Neural progenitor cell (in vitro differentiated cells): ENCODE measurements around the gene NEDD4L. TPM values are rescaled to one million over a fixed set of nuclear protein-coding genes. Genes with fewer than 3 reads are reported as not detected.

Source experiments
- DNase-seq: peaks from one replicate; pipeline ENCODE4 v3.0.0-alpha.2; 2016; ENCODE audit warnings: low spot score
- H2AFZ ChIP-seq: fragments of 200-600 bp; sonication (generic); replicated peaks from 2 replicates; pipeline ENCODE4 v1.6.1; 2016; ENCODE audit warnings: antibody characterized with exemption
- H3F3A ChIP-seq: fragments of 200-600 bp; sonication (generic); 2 replicates; pipeline ENCODE4 v1.6.1; 2016; ENCODE audit warnings: antibody characterized with exemption, low read depth
- H3K27ac ChIP-seq: fragments of 200-600 bp; sonication (generic); 2 replicates; pipeline ENCODE4 v1.5.1; 2016; ENCODE audit warnings: mild to moderate bottlenecking
- H3K27me3 ChIP-seq: fragments of 200-600 bp; sonication (generic); 2 replicates; pipeline ENCODE4 v1.6.1; 2016; ENCODE audit warnings: mild to moderate bottlenecking, moderate library complexity
- H3K36me3 ChIP-seq: fragments of 200-600 bp; sonication (generic); 2 replicates; pipeline ENCODE4 v1.5.1; 2016
- H3K4me1 ChIP-seq: fragments of 200-600 bp; sonication (generic); 2 replicates; pipeline ENCODE4 v1.6.1; 2016; ENCODE audit warnings: mixed run types
- H3K4me2 ChIP-seq: fragments of 200-600 bp; sonication (generic); 2 replicates; pipeline ENCODE4 v1.6.1; 2016
- H3K4me3 ChIP-seq: fragments of 200-600 bp; sonication (generic); 2 replicates; pipeline ENCODE4 v1.5.1; 2016
- H3K79me2 ChIP-seq: fragments of 200-600 bp; sonication (generic); 2 replicates; pipeline ENCODE4 v1.6.1; 2016; ENCODE audit warnings: low read depth
- H3K9ac ChIP-seq: fragments of 200-600 bp; sonication (generic); 2 replicates; pipeline ENCODE4 v1.6.1; 2016
- H3K9me3 ChIP-seq: fragments of 200-600 bp; sonication (generic); 2 replicates; pipeline ENCODE4 v1.5.1; 2016; ENCODE audit warnings: low read depth
- H4K20me1 ChIP-seq: fragments of 200-600 bp; sonication (generic); 2 replicates; pipeline ENCODE4 v1.6.1; 2016; ENCODE audit warnings: low read depth
- H3K27ac Mint-ChIP-seq: 3 replicates; pipeline ENCODE4 v1.8.0; 2021; ENCODE audit warnings: mixed read lengths
- H3K27me3 Mint-ChIP-seq: 2 replicates; pipeline ENCODE4 v1.8.0; 2022; ENCODE audit warnings: low read depth, mild to moderate bottlenecking, inconsistent platforms, moderate library complexity, mixed read lengths; ENCODE audit not compliant: insufficient read depth
- H3K36me3 Mint-ChIP-seq: 3 replicates; pipeline ENCODE4 v1.8.0; 2021; ENCODE audit warnings: mixed read lengths
- H3K4me1 Mint-ChIP-seq: 3 replicates; pipeline ENCODE4 v1.8.0; 2021; ENCODE audit warnings: mixed read lengths
- H3K4me3 Mint-ChIP-seq: 3 replicates; pipeline ENCODE4 v1.8.0; 2021; ENCODE audit warnings: mild to moderate bottlenecking, moderate library complexity, mixed read lengths
- H3K9me3 Mint-ChIP-seq: 3 replicates; pipeline ENCODE4 v1.8.0; 2020; ENCODE audit warnings: mixed read lengths
- EZH2 ChIP-seq: fragments of 200-600 bp; sonication (generic); IDR thresholded peaks from 2 replicates; pipeline ENCODE4 v1.6.1; 2017; ENCODE audit warnings: antibody characterized with exemption, mild to moderate bottlenecking, moderate library complexity
- EZH2phosphoT487 ChIP-seq: fragments of 200-600 bp; sonication (generic); IDR thresholded peaks from 2 replicates; pipeline ENCODE4 v1.6.1; 2017; ENCODE audit warnings: antibody characterized with exemption
- total RNA-seq: library from RNA; depleted of rRNA; stranded (reverse); fragments of >200 nt; gene quantifications from 2 replicates; pipeline ENCODE4 v1.2.3, GENCODE V29; 2015; ENCODE audit warnings: low replicate concordance
- TF ChIP-seq, protein P1 (sequence below): fragments of 200-600 bp; sonication (generic); IDR thresholded peaks from 2 replicates; pipeline ENCODE4 v1.5.1; 2017; ENCODE audit warnings: antibody characterized with exemption, mild to moderate bottlenecking

The NEDD4L gene
- total RNA-seq, 1 donor from 2014 or later: 55.5 TPM

DNA sequence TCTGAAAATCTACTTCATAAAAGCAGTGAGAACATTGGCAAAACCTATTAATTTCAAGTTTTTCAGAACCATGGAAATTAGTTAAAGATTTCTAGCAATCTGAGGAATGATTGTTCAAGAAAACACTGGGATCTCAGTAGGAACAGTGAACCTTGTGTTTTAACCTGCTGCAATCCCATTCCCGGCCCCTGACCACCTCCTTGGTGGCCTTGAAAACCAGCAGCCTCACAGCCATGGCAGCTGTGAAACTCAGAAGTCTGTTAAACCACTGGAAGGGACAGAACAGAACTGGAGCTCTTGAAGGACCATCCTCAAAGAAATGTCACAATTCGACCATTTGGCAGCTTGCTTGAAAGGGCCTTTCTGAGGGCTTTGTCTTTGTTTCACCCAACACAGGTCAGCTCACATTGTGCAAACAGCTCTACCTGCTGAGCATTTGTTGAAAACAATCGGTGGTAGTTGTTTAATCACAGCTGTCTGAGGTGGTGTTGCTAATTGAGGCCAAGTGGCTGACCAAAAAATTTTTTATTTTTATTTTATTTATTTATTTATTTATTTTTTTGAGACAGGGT, 25.8 kb downstream of the NEDD4L start:
- Mint-ChIP-seq H3K36me3 (peaks cover 17% of the 10 kb centered on the region), H3K27me3 (peaks cover 6% of the 10 kb centered on the region), H3K4me3 (no peak overlapping the region), H3K27ac (no peak overlapping the region), H3K9me3 (peaks cover 24% of the 10 kb centered on the region), H3K4me1 (peaks cover 8% of the 10 kb centered on the region)
- Histone ChIP-seq H2AFZ (no peak overlapping the region), H3K4me2 (peak overlapping the region; percentile 52), H4K20me1 (peaks cover 32% of the 10 kb centered on the region), H3K36me3 (no peaks in the 10 kb centered on the region), H3K27me3 (peaks cover 5% of the 10 kb centered on the region), H3K4me3 (no peak overlapping the region), H3K27ac (no peak overlapping the region), H3K9ac (no peak overlapping the region), H3F3A (peaks cover 7% of the 10 kb centered on the region), H3K79me2 (peaks cover 26% of the 10 kb centered on the region), H3K9me3 (no peaks in the 10 kb centered on the region), H3K4me1 (peaks cover 10% of the 10 kb centered on the region)
- TF ChIP-seq EZH2 (no peak), EZH2phosphoT487 (no peak)
- TF ChIP-seq, protein P1, sequence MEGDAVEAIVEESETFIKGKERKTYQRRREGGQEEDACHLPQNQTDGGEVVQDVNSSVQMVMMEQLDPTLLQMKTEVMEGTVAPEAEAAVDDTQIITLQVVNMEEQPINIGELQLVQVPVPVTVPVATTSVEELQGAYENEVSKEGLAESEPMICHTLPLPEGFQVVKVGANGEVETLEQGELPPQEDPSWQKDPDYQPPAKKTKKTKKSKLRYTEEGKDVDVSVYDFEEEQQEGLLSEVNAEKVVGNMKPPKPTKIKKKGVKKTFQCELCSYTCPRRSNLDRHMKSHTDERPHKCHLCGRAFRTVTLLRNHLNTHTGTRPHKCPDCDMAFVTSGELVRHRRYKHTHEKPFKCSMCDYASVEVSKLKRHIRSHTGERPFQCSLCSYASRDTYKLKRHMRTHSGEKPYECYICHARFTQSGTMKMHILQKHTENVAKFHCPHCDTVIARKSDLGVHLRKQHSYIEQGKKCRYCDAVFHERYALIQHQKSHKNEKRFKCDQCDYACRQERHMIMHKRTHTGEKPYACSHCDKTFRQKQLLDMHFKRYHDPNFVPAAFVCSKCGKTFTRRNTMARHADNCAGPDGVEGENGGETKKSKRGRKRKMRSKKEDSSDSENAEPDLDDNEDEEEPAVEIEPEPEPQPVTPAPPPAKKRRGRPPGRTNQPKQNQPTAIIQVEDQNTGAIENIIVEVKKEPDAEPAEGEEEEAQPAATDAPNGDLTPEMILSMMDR: no peak
- peak; percentile 61 for DNase-seq

DNA sequence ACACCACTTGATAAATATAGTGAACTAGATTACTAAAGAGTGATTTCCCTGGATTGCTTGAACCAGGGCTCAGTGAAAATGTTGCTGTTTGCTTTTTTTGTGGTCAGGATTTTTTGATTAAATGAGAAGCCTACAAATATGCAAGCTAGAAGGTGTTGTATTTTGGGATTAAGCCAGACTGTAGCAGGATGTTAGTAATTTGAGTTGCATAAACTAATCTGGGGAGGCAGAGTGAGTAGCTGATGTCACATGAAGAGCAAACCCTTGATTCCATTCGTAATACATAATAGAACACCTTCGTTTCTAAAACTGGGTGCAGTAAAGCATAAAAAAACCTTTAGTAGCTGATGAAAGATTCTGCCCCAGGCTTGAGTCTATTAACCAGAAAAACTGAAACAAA, 32.0 kb downstream of the NEDD4L start:
- Histone ChIP-seq H3K27me3 (peaks cover under 1% of the 10 kb centered on the region), H3K4me1 (no peaks in the 10 kb centered on the region), H3K27ac (no peak overlapping the region), H4K20me1 (peaks cover 33% of the 10 kb centered on the region), H3F3A (no peaks in the 10 kb centered on the region), H3K36me3 (no peaks in the 10 kb centered on the region), H3K4me2 (no peak overlapping the region), H3K9me3 (no peaks in the 10 kb centered on the region), H2AFZ (no peak overlapping the region), H3K79me2 (peaks cover 23% of the 10 kb centered on the region), H3K9ac (no peak overlapping the region), H3K4me3 (no peak overlapping the region)
- Mint-ChIP-seq H3K9me3 (peaks cover 29% of the 10 kb centered on the region), H3K4me1 (no peaks in the 10 kb centered on the region), H3K4me3 (no peak overlapping the region), H3K27ac (no peak overlapping the region), H3K27me3 (no peaks in the 10 kb centered on the region), H3K36me3 (peaks cover 15% of the 10 kb centered on the region)
- TF ChIP-seq EZH2phosphoT487 (no peak), EZH2 (no peak)
- TF ChIP-seq, protein P1: no peak
- no peak for DNase-seq

DNA sequence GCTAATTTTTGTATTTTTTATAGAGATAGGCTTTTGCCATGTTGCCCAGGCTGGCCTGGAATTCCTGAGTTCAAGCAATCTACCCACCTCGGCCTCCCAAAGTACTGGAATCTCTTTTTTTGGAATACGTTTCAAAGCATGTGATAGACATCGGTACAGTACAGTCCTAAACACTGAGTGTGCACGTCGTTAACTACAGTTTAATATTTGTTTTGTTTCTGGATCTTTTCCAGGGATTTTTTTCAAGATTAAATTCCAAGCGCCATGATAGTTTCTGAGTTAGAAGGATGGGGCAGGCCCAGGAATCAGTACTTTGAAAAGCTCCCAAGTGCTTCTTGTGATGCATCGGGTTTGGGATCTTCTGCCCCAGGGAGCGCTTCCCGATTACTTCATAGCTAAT, 33.3 kb downstream of the NEDD4L start:
- H4K20me1 ChIP-seq: peaks cover 34% of the 10 kb centered on the region

DNA sequence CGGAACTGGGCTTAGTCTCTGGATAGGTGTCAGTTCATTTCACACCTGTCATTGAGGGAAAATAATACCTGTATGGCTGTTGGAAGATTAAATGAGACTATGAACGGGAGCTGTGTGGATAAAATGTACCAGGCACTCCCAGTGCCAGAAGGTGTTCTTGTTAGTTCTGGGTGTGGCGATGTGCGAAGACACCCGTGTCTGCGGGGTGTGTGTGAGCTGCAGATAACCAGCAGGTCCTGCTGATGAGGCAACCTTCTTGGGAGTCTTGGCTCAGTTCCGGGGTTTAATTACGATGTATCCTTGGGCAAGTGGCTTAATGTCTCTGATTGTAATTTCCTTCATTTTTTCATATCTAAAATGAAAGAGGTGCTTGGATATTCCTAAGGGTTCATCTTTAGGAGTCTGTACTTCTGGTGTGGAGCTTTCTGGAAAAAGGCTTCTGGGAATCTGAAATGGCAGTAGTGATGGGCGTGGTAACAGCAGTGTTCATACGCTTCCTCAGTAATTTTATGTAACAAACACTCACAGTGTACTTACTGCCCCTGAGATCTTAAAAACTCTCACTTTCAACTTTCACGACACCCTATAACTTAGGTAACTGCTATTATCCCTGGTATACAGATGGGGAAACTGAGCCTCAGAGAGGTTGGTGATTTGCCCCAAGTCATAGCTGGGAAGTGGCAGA, 35.0 kb downstream of the NEDD4L start:
- Mint-ChIP-seq H3K9me3 (peaks cover 17% of the 10 kb centered on the region), H3K27me3 (no peaks in the 10 kb centered on the region), H3K4me1 (no peaks in the 10 kb centered on the region), H3K36me3 (peaks cover 13% of the 10 kb centered on the region), H3K4me3 (no peak overlapping the region), H3K27ac (no peak overlapping the region)
- Histone ChIP-seq H3K9ac (no peak overlapping the region), H3K4me1 (no peaks in the 10 kb centered on the region), H3K9me3 (no peaks in the 10 kb centered on the region), H3K79me2 (peaks cover 42% of the 10 kb centered on the region), H3K27me3 (no peaks in the 10 kb centered on the region), H3K4me2 (no peak overlapping the region), H3K27ac (no peak overlapping the region), H3F3A (no peaks in the 10 kb centered on the region), H3K36me3 (no peaks in the 10 kb centered on the region), H4K20me1 (peaks cover 34% of the 10 kb centered on the region), H3K4me3 (no peak overlapping the region), H2AFZ (no peak overlapping the region)
- TF ChIP-seq EZH2phosphoT487: no peak
- TF ChIP-seq EZH2: no peak
- TF ChIP-seq, protein P1: no peak
- no peak for DNase-seq

More for the DNA sequence above, 33.3 kb downstream of the NEDD4L start:
- Histone ChIP-seq H2AFZ (no peak overlapping the region), H3K27ac (no peak overlapping the region), H3F3A (no peaks in the 10 kb centered on the region), H3K36me3 (no peaks in the 10 kb centered on the region), H3K4me3 (no peak overlapping the region), H3K4me2 (no peak overlapping the region), H3K9ac (no peak overlapping the region), H3K79me2 (peaks cover 27% of the 10 kb centered on the region), H3K27me3 (no peaks in the 10 kb centered on the region), H3K9me3 (no peaks in the 10 kb centered on the region), H3K4me1 (no peaks in the 10 kb centered on the region)
- H3K36me3 Mint-ChIP-seq: peaks cover 13% of the 10 kb centered on the region
- H3K9me3 Mint-ChIP-seq: peaks cover 22% of the 10 kb centered on the region
- no peak for DNase-seq
- no peaks in the 10 kb centered on the region for H3K4me1 Mint-ChIP-seq
- no peak overlapping the region for H3K4me3 Mint-ChIP-seq
- TF ChIP-seq EZH2phosphoT487 (no peak), EZH2 (no peak)
- H3K27me3 Mint-ChIP-seq: no peaks in the 10 kb centered on the region
- no peak overlapping the region for H3K27ac Mint-ChIP-seq
